GM12878 (cell line): ENCODE results near the gene MASP1. TPM values are rescaled to one million over a fixed set of nuclear protein-coding genes. Genes with fewer than 3 reads are reported as not detected.

Experiments
- ATAC-seq: fragments of 200-7000 bp; cut with Tn5 transposase; 3 replicates; pipeline ENCODE4 v1.9.1; 2020; ENCODE audit warnings: mild to moderate bottlenecking, moderate library complexity
- BruUV-seq: library from RNA; stranded (reverse); fragments of 400-500 nt; replicated peaks from 2 replicates; lab custom pipeline; 2021; lab: Mats Ljungman, UMichigan
- CTCF ChIA-PET: fragments of 300-600 bp; sonication (Branson Sonifier 250); formaldehyde crosslinking; extraction: SDS; loops from one replicate; lab custom pipeline; 2021; ENCODE audit warnings: inconsistent platforms; lab: Yijun Ruan, JAX
- POLR2A ChIA-PET: fragments of 350-600 bp; formaldehyde crosslinking; extraction: SDS; loops from one replicate; lab custom pipeline; 2021; ENCODE audit warnings: inconsistent platforms; lab: Charles Lee
- RAD21 ChIA-PET: fragments of 300-600 bp; sonication (Branson Sonifier 250); formaldehyde crosslinking; loops from one replicate; lab custom pipeline; 2023; ENCODE audit warnings: antibody characterized with exemption; ENCODE audit not compliant: unreplicated experiment; lab: Charles Lee
- SMC1A ChIA-PET: fragments of 300-600 bp; sonication (Branson Sonifier 250); formaldehyde crosslinking; loops from one replicate; lab custom pipeline; 2023; ENCODE audit not compliant: unreplicated experiment, uncharacterized antibody; lab: Charles Lee
- DNase-seq: peaks from one replicate; pipeline ENCODE4 v3.0.0-alpha.2; 2011; ENCODE audit warnings: low read depth, low spot score
- FAIRE-seq: peaks from 3 replicates; lab custom pipeline; 2011; peaks lifted over from hg19 to GRCh38; lab: Jason Lieb, UNC
- H2AFZ ChIP-seq: 2 replicates; pipeline ENCODE4 v1.6.0; 2011; ENCODE audit warnings: low read depth, low read length, control low read depth; ENCODE audit not compliant: control insufficient read depth
- H3K27ac ChIP-seq: 2 replicates; pipeline ENCODE4 v1.5.1; 2011; ENCODE audit warnings: control low read depth; ENCODE audit not compliant: control insufficient read depth, insufficient read depth
- H3K27me3 ChIP-seq, 2 experiments: replicated peaks in 1 of 2; 2 replicates each; pipeline versions ENCODE4 v1.6.0 to v1.6.1; 2011; ENCODE audit warnings: low read length in 1 of 2; ENCODE audit not compliant: control insufficient read depth in 2 of 2, insufficient read depth in 2 of 2
- H3K36me3 ChIP-seq, 2 experiments: 2 replicates each; pipeline ENCODE4 v1.5.1; 2011; ENCODE audit warnings: low read length in 1 of 2; ENCODE audit not compliant: control insufficient read depth in 2 of 2, insufficient read depth in 2 of 2
- H3K4me1 ChIP-seq: 2 replicates; pipeline ENCODE4 v1.6.1; 2011; ENCODE audit warnings: mild to moderate bottlenecking, low read length, moderate library complexity, mixed read lengths; ENCODE audit not compliant: control insufficient read depth, insufficient read depth
- H3K4me2 ChIP-seq: 2 replicates; pipeline ENCODE4 v1.6.0; 2011; ENCODE audit warnings: control low read depth; ENCODE audit not compliant: control insufficient read depth, insufficient read depth
- H3K4me3 ChIP-seq: fragments of 200-600 bp; sonication (generic); 2 replicates; pipeline ENCODE4 v1.5.1; 2016
- H3K79me2 ChIP-seq: 2 replicates; pipeline ENCODE4 v1.6.0; 2011; ENCODE audit warnings: low read length; ENCODE audit not compliant: control insufficient read depth, insufficient read depth
- H3K9ac ChIP-seq: 2 replicates; pipeline ENCODE4 v1.8.0; 2011; ENCODE audit warnings: low read length, control low read depth, mixed read lengths; ENCODE audit not compliant: control insufficient read depth, insufficient read depth
- H3K9me3 ChIP-seq: replicated peaks from 3 replicates; pipeline ENCODE4 v1.5.1; 2011; ENCODE audit warnings: mild to moderate bottlenecking, low read length; ENCODE audit not compliant: control insufficient read depth, insufficient read depth
- H4K20me1 ChIP-seq: 2 replicates; pipeline ENCODE4 v1.6.0; 2011; ENCODE audit not compliant: control insufficient read depth, insufficient read depth
- CTCF ChIP-seq, 3 experiments: IDR thresholded peaks in 2 of 3; conservative IDR thresholded peaks in 1 of 3; 2 replicates each; pipeline ENCODE4 v1.5.1; 2011; ENCODE audit warnings: low read depth in 3 of 3, low read length in 3 of 3, mild to moderate bottlenecking in 3 of 3, control low read depth in 2 of 3, moderate library complexity in 2 of 3, inconsistent platforms in 1 of 3, mixed read lengths in 1 of 3; ENCODE audit not compliant: control insufficient read depth in 2 of 3, insufficient read depth in 1 of 3; ENCODE audit errors: extremely low read depth in 1 of 3
- EED ChIP-seq: sonication (generic); IDR thresholded peaks from 2 replicates; pipeline ENCODE4 v1.6.1; 2016; ENCODE audit warnings: antibody characterized with exemption, low read depth
- HDAC6 ChIP-seq: fragments of 200-600 bp; sonication (generic); IDR thresholded peaks from one replicate; pipeline ENCODE4 v1.8.0; 2017; ENCODE audit warnings: antibody characterized with exemption; ENCODE audit not compliant: unreplicated experiment
- MYC ChIP-seq: IDR thresholded peaks from 2 replicates; pipeline ENCODE4 v1.6.1; 2011; ENCODE audit warnings: mild to moderate bottlenecking, low read length, moderate library complexity, inconsistent platforms; ENCODE audit not compliant: insufficient read depth, insufficient replicate concordance, insufficient read length, severe bottlenecking
- NR2C2 ChIP-seq: IDR thresholded peaks from 2 replicates; pipeline ENCODE4 v1.6.1; 2011; ENCODE audit warnings: borderline replicate concordance, low read depth; ENCODE audit not compliant: control insufficient read depth, insufficient read length
- REST ChIP-seq: IDR thresholded peaks from 2 replicates; pipeline ENCODE4 v1.6.1; 2012; ENCODE audit warnings: mild to moderate bottlenecking, low read depth, low read length
- YBX1 ChIP-seq: fragments of 450-650 bp; IDR thresholded peaks from 2 replicates; pipeline ENCODE4 v1.6.1; 2016; ENCODE audit warnings: antibody characterized with exemption
- ZNF217 ChIP-seq: fragments of 450-650 bp; IDR thresholded peaks from 2 replicates; pipeline ENCODE4 v1.6.1; 2017; ENCODE audit warnings: antibody characterized with exemption, mild to moderate bottlenecking
- WGBS: methylation state at CpG from one replicate; pipeline ENCODE4 v1.1.6; 2016; ENCODE audit warnings: low lambda C conversion rate; ENCODE audit not compliant: insufficient replicate concordance, insufficient coverage; ENCODE audit errors: missing lambda C conversion rate; 5-methylcytosine and 5-hydroxymethylcytosine counted together
- in situ Hi-C: fragments of 300-500 bp; cut with MboI; formaldehyde crosslinking; loops from 9 replicates; pipeline ENCODE4 v1.14.3; 2018; ENCODE audit warnings: mixed read lengths
- intact Hi-C: fragments of 100-400 bp; cut with micrococcal nuclease; formaldehyde crosslinking; loops from one replicate; pipeline ENCODE4 v1.14.2; 2022; ENCODE audit not compliant: unreplicated experiment
- polyA plus RNA-seq, 11 experiments: library from polyadenylated mRNA; depleted of rRNA in 4 of 11; unstranded in 6 of 11; stranded (reverse) in 5 of 11; fragments of >200 nt; fragmentation: Nextera tagmentation in 4 of 11; fragmentation: Illumina TruSeq in 1 of 11; extraction: Ambion mirVana in 4 of 11; extraction: Trizol in 1 of 11; gene quantifications; 1 replicate in 1 of 11; 2 replicates in 10 of 11; pipeline versions ENCODE4 v1.2.1 to v1.2.3, GENCODE V29; 2011 to 2016; ENCODE audit warnings: inconsistent platforms in 2 of 11, missing spikeins in 2 of 11, low read depth in 1 of 11
- total RNA-seq, 4 experiments: library from RNA; depleted of rRNA in 3 of 4; stranded (reverse); fragments of >200 nt in 3 of 4; fragmentation: Illumina TruSeq in 1 of 4; extraction: Trizol in 1 of 4; gene quantifications; 2 replicates each; pipeline versions ENCODE4 v1.2.1 to v1.2.3, GENCODE V29; 2013 to 2021
- TF ChIP-seq, protein P1 (sequence below): fragments of 450-650 bp; IDR thresholded peaks from 2 replicates; pipeline ENCODE4 v1.6.1; 2017; ENCODE audit warnings: borderline replicate concordance
- TF ChIP-seq, protein P2 (sequence below): IDR thresholded peaks from 2 replicates; pipeline ENCODE4 v1.6.1; 2012; ENCODE audit warnings: low read depth, low read length, improper control_type of control experiment

The MASP1 gene
- total and polyA plus RNA-seq, 10 of the 15 experiments (the other 5 are each of a cell fraction or from before 2014, with no cell fraction given), result 0.05 TPM; not detected in 9

GRCh38 chr3:187291512-187292132 lies at the start of gene MASP1 (continued):
- TF ChIP-seq ZNF217 (no peak), REST (no peak), YBX1 (no peak), NR2C2 (no peak)

DNA sequence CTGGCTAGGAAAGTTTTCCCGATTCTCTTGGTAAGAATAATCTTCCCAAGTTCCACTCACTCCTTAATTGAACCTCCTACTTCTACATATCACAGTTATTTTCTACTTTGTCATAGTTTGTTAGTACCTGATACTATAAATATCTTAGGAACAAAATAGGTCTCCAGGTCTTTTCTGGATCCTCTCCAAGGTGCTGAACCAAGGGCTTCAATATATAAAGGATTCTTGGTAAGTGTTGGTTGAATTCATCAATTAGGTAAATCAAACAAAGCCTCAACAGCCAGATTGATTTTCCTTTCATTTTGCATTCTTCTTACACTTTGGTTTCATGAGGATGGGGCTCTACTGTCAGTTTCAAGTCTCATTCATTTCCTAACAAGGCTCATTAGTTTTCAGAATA lies 49.0 kb upstream of the MASP1 start:
- Histone ChIP-seq H3K4me1 (no peaks in the 10 kb centered on the region), H3K9me3 (no peaks in the 10 kb centered on the region), H3K79me2 (no peaks in the 10 kb centered on the region), H3K27ac (no peak overlapping the region), H3K4me3 (no peak overlapping the region), H3K4me2 (no peak overlapping the region), H3K9ac (no peak overlapping the region), H3K36me3 (no peaks in the 10 kb centered on the region), H3K27me3 (no peaks in the 10 kb centered on the region), H4K20me1 (no peaks in the 10 kb centered on the region), H2AFZ (no peak overlapping the region)
- POLR2A ChIA-PET, result no interaction called here
- SMC1A ChIA-PET, result interaction anchor here (1.6 kb wide), 1 partner anchor 21 kb away, joined by 4 read pairs; no protein-coding TSS in a partner anchor
- no TSS peak for BruUV-seq
- in situ Hi-C loops (no loop called here), intact Hi-C loops (no loop called here)
- CTCF ChIA-PET, result no interaction called here
- 21% methylated on average over 1 of the region's 1 CpG for WGBS
- RAD21 ChIA-PET, result no interaction called here
- DNase-seq (no peak), FAIRE-seq (no peak), ATAC-seq (no peak)
- TF ChIP-seq, protein P1, sequence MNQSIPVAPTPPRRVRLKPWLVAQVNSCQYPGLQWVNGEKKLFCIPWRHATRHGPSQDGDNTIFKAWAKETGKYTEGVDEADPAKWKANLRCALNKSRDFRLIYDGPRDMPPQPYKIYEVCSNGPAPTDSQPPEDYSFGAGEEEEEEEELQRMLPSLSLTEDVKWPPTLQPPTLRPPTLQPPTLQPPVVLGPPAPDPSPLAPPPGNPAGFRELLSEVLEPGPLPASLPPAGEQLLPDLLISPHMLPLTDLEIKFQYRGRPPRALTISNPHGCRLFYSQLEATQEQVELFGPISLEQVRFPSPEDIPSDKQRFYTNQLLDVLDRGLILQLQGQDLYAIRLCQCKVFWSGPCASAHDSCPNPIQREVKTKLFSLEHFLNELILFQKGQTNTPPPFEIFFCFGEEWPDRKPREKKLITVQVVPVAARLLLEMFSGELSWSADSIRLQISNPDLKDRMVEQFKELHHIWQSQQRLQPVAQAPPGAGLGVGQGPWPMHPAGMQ, result no peak
- TF ChIP-seq MYC (no peak), CTCF (IDR thresholded peaks at IDR 0.05 in 2 of 3, conservative IDR thresholded peaks at IDR 0.05 in 1 of 3; ENCODE audit: control insufficient read depth in 2 of 3, extremely low read depth in 1 of 3, insufficient read depth in 1 of 3, low read depth in 3 of 3, low read length in 3 of 3) (no peak), EED (no peak), HDAC6 (no peak)
- TF ChIP-seq, protein P2, sequence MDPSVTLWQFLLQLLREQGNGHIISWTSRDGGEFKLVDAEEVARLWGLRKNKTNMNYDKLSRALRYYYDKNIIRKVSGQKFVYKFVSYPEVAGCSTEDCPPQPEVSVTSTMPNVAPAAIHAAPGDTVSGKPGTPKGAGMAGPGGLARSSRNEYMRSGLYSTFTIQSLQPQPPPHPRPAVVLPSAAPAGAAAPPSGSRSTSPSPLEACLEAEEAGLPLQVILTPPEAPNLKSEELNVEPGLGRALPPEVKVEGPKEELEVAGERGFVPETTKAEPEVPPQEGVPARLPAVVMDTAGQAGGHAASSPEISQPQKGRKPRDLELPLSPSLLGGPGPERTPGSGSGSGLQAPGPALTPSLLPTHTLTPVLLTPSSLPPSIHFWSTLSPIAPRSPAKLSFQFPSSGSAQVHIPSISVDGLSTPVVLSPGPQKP, result no peak
